MM.1S (cell line): ENCODE results near the gene HAND2.

Experiments
- EZH2phosphoT487 ChIP-seq: fragments of 300-600 bp; sonication (generic); IDR thresholded peaks from 2 replicates; pipeline ENCODE4 v1.6.1; 2018; ENCODE audit warnings: antibody characterized with exemption, low read length
- TF ChIP-seq, protein P1 (sequence below): fragments of 300-600 bp; sonication (generic); IDR thresholded peaks from 2 replicates; pipeline ENCODE4 v1.5.1; 2016; ENCODE audit warnings: antibody characterized with exemption, low read length, mixed read lengths

GRCh38 chr4:173577963-173578362 lies 47.9 kb upstream of the HAND2 start:
- TF ChIP-seq, protein P1, sequence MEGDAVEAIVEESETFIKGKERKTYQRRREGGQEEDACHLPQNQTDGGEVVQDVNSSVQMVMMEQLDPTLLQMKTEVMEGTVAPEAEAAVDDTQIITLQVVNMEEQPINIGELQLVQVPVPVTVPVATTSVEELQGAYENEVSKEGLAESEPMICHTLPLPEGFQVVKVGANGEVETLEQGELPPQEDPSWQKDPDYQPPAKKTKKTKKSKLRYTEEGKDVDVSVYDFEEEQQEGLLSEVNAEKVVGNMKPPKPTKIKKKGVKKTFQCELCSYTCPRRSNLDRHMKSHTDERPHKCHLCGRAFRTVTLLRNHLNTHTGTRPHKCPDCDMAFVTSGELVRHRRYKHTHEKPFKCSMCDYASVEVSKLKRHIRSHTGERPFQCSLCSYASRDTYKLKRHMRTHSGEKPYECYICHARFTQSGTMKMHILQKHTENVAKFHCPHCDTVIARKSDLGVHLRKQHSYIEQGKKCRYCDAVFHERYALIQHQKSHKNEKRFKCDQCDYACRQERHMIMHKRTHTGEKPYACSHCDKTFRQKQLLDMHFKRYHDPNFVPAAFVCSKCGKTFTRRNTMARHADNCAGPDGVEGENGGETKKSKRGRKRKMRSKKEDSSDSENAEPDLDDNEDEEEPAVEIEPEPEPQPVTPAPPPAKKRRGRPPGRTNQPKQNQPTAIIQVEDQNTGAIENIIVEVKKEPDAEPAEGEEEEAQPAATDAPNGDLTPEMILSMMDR, result no peak
- no peak for TF ChIP-seq EZH2phosphoT487
